Measurements from ENCODE around the gene AKT2.
"Not testable (repeated sequence)": the region's sequence is repeated elsewhere in the genome, so short reads cannot be mapped to it uniquely, and the experiment has no call there.

The AKT2 gene

GRCh38 chr19:40232949-40233810, 52.0 kb downstream of the AKT2 start:
- DNase-seq: no peak

GRCh38 chr19:40232479-40232878, 52.7 kb downstream of the AKT2 start:
- DNase-seq: no peak

- no peak for DNase-seq
Measured at GRCh38 chr19:40231544-40232424, 53.4 kb downstream of the AKT2 start.

GRCh38 chr19:40231057-40231456, 54.1 kb downstream of the AKT2 start:
- no peak for DNase-seq

- no peak for DNase-seq
Measured at GRCh38 chr19:40229926-40230417, 55.2 kb downstream of the AKT2 start.

GRCh38 chr19:40229484-40229883, 55.7 kb downstream of the AKT2 start:
- DNase-seq: no peak

- DNase-seq: no peak
Measured at GRCh38 chr19:40228863-40229262, 56.3 kb downstream of the AKT2 start.

GRCh38 chr19:40228346-40228745, 56.8 kb downstream of the AKT2 start:
- no peak for DNase-seq

- no peak for DNase-seq
Measured at GRCh38 chr19:40225440-40226305, 59.5 kb downstream of the AKT2 start.

GRCh38 chr19:40224342-40225150, 60.6 kb downstream of the AKT2 start:
- no peak for DNase-seq

GRCh38 chr19:40223135-40223822, 61.9 kb downstream of the AKT2 start:
- no peak for DNase-seq

- DNase-seq: peak; percentile 73
Measured at GRCh38 chr19:40221858-40222619, 63.1 kb downstream of the AKT2 start.

GRCh38 chr19:40220674-40221073, 64.5 kb downstream of the AKT2 start:
- no peak for DNase-seq

- no peak for DNase-seq
Measured at GRCh38 chr19:40219721-40220276, 65.3 kb downstream of the AKT2 start.

- not testable (repeated sequence) for DNase-seq
Measured at GRCh38 chr19:40219029-40219428, 66.1 kb downstream of the AKT2 start.

GRCh38 chr19:40217934-40218890, 66.9 kb downstream of the AKT2 start, which contains the start of gene TTC9B:
TSS of gene TTC9B (minus strand) at chr19:40218384. CDS start at chr19:40218381, 3 bp downstream.
- DNase-seq: peak; percentile 73

- peak; percentile 49 for DNase-seq
Measured at GRCh38 chr19:40217027-40217810, 67.9 kb downstream of the AKT2 start.

- DNase-seq: no peak
Measured at GRCh38 chr19:40216777-40217026, 68.4 kb downstream of the AKT2 start.

Data from retina (tissue), 1 donor.